GM18520 (cell line): ENCODE data around the gene ASPSCR1.

Experiments used
- ATAC-seq: cut with Tn5 transposase; IDR thresholded peaks from one replicate; pipeline ENCODE4 v1.9.1; 2021; ENCODE audit not compliant: unreplicated experiment

The ASPSCR1 gene

DNA sequence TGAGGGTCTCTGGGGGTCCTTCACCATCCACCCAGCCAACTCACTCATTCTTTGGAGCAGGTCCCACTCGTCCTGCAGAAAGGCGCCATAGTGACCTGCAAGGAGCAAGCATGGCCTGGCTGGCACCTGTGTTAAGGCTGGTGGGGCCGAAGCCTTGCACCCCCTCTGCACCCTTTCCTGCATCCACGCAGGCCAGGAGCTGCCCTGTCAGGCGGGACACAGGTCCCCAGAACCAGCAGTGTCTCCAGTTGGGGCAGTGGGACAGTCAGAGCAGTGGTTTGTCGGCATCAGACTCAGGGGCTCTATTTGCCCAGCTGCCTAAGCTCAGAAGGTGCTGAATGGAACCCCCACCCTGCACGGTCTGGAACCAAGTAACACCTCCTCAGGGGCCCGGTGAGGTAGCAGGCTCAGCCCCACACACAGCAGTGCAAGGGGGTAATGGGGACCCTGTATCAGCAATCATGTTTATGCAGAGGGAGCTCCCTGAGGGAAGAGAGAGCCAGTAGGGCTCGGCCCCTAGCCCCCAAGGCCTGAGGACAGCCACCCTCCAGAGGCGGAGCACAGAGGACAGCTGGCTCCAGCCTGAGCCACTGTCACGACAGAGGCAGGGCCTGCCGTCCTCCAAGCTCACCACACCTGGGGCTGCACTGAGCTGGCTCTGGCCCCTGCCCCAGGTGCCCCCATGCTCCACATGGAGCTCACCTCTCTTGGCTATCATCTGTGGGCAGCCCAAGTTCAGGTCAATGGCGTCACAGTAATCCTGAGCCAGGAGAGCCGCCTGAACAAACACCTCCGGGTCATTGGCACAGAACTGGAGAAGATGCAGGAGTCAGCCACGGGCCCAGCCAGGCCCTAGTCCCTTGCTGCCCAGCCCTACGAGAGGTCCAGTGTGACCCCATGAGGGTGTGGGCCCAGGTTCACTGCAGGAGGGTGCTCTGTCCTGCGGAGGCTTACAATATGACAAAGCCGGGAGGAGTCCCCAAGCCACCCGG is 86.3 kb downstream of the ASPSCR1 start:
- no peak for ATAC-seq

DNA sequence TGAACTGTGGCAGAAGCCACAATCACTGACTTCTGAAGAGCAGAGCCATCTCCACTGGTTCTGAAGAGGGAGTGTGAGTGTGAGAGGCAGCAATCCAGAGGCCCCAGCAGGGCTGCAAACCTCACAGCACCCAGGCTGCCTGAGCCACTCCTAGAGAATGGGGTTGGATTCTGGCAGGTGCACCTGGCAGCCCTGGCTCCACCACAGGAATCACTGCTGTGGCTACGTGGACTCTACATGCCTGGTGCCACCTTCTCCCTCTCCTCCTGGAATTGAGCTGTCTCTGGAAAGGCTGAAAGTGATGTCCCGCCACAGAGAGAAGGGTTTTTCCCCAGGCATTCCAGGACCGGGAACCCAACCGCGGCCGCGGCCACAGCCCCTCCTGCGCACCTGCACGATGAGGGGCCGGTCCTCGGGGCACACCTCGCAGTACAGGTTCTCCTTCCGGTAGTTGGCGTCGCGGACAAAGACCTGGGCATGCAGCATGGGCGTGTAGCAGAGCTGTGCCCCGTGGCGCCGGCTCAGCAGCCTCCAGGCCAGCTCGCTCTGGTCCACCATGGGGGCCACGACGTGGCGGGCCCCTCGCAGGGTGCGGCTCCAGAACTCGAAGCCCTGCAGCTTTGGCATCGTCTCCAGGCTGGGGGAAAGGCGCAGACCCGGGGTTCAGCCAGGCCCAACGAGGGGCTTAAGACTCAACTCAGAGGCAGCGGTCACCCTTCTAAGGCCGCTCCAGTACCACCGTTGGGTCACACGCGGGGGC is 87.2 kb downstream of the ASPSCR1 start:
- no peak for ATAC-seq

DNA sequence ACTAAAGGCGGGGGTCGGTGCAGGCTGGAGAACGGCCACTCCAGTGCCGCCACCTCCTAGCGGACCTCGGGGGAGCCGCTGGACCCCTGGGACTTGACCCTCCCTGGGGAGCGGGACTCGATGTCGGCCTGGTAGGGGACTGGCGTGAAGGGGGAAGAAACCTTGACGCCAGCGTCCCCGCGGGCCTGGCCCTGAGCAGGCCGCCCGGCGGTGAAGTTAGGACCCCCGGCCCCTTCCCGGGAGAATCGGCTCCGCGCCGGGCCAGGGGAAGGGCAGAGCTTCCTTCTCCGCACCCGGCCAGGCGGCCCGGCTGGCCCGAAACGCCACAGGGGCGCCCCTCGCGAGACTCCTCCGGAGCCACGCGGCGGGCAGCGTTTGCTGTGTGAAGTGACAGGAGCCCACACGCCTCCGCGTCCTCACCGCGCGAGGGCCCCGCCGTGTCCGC is 87.8 kb downstream of the ASPSCR1 start:
- no peak for ATAC-seq

DNA sequence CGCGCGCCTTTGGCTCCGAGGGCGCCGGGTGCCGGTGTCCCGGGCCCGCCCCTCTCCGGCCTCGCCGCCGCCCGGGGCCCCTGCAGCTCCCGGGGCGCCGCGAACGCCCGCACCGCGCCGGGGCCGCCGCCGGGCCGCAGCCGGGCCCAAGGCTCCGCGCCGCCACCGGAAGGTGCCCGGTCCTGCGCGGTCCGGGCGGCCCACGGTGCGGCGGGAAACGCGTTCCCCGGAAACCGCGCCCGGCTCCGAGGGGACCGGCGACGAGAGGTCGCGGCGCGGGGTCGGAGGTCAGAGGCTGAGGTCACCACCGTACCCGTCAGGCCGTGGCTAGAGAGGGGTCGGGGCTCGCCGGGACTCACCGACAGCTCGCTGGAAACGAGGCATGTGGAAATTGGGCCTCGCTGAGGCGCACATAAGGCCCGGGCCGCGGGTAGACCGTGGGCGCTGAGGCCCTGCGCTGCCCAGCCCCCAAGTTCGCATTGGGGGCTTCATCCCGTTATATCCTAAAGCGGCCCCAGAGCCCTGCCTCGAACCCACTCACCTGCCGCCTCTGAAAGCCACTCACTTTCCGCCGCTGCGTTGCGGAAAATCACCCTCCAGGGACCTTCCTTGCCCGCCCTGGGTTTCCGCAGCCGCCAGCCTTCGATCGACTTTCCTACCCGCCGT is 88.3 kb downstream of the ASPSCR1 start, which contains the start of gene DUS1L:
Gene DUS1L, minus strand, starts transcription at position 167 of the 666 bp plus-strand sequence. CDS start 745 bp downstream, outside the sequence.
- ATAC-seq = no peak
